PFSK-1 (cell line): ENCODE results near the gene MTFMT. TPM values are rescaled to one million over a fixed set of nuclear protein-coding genes. Genes with fewer than 3 reads are reported as not detected.

ENCODE experiments used
- FOXP2 ChIP-seq: optimal IDR thresholded peaks from 2 replicates; pipeline ENCODE3; 2011; ENCODE audit warnings: borderline replicate concordance, control low read depth, inconsistent platforms; ENCODE audit not compliant: insufficient read depth; ENCODE audit errors: extremely low read length, extremely low read depth
- POLR2AphosphoS5 ChIP-seq: IDR thresholded peaks from 2 replicates; pipeline ENCODE4 v1.6.1; 2012; ENCODE audit warnings: low read depth, mild to moderate bottlenecking, control low read depth, low read length, moderate library complexity
- SIN3A ChIP-seq: IDR thresholded peaks from 2 replicates; pipeline ENCODE4 v1.6.1; 2012; ENCODE audit warnings: mild to moderate bottlenecking, low read length, moderate library complexity, borderline replicate concordance; ENCODE audit not compliant: insufficient read depth
- TAF1 ChIP-seq: IDR thresholded peaks from 2 replicates; pipeline ENCODE4 v1.6.1; 2012; ENCODE audit warnings: low read length, control low read depth, borderline replicate concordance; ENCODE audit not compliant: insufficient read depth
- polyA plus RNA-seq: library from polyadenylated mRNA; unstranded; fragments of >200 nt; gene quantifications from one replicate; pipeline ENCODE4 v1.2.1, GENCODE V29; 2012; ENCODE audit warnings: low read depth, missing spikeins; ENCODE audit not compliant: insufficient read length
- TF ChIP-seq, protein P1 (sequence below), 2 experiments: IDR thresholded peaks; 2 replicates each; pipeline versions ENCODE4 v1.6.1 to v1.8.0; 2011 to 2012; ENCODE audit warnings: low read depth in 2 of 2, low read length in 2 of 2, control low read depth in 1 of 2, inconsistent platforms in 1 of 2, mild to moderate bottlenecking in 1 of 2, moderate library complexity in 1 of 2; ENCODE audit not compliant: insufficient read depth in 1 of 2

MTFMT gene
- 10.0 TPM for polyA plus RNA-seq

DNA sequence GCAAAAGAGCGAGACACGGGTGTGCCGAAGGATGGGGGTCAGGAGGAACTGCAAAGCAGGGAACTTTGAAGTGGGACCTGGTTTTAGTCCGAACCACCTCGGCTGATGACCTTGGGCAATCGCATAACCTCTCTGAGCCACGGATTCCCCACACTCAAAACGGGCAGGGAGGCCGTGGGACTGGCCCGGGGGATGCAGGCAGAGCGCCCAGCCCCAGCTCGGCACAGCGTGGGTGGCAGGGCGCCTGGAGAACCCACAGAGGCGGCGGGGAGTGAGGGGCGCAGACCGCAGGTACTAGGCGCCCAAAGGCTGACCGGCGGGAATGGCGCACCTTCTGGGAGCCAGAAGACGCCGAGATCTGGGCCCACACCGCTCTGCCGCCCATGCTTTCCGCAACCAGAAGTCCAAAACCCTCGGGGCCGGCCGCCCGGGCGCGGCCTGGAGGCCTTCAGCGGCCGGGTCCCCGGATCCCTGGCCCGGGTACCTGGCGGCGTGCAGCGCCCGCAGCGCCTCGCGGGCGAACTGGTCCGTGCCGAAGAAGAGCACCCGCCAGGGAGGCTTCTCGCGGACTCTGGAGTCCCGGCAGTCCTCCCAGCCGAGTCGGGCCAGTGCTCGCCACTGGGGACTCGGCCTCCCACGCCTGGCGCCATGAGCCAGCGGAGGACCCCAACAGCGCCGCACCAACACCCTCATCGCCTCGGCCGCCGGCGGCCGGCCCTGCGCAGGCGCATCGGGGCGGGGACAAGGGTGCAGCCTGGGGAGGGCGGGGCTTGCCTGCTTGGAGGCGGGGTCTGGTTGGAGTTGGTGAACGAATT, at the start of gene MTFMT:
TSS of gene MTFMT (minus strand) at position 719 of the 815 bp plus-strand sequence. CDS start at position 693, 26 bp downstream.
- no peak for TF ChIP-seq FOXP2
- peak; percentile 77 for TF ChIP-seq TAF1
- TF ChIP-seq POLR2AphosphoS5, result peak; percentile 99
- TF ChIP-seq, protein P1, sequence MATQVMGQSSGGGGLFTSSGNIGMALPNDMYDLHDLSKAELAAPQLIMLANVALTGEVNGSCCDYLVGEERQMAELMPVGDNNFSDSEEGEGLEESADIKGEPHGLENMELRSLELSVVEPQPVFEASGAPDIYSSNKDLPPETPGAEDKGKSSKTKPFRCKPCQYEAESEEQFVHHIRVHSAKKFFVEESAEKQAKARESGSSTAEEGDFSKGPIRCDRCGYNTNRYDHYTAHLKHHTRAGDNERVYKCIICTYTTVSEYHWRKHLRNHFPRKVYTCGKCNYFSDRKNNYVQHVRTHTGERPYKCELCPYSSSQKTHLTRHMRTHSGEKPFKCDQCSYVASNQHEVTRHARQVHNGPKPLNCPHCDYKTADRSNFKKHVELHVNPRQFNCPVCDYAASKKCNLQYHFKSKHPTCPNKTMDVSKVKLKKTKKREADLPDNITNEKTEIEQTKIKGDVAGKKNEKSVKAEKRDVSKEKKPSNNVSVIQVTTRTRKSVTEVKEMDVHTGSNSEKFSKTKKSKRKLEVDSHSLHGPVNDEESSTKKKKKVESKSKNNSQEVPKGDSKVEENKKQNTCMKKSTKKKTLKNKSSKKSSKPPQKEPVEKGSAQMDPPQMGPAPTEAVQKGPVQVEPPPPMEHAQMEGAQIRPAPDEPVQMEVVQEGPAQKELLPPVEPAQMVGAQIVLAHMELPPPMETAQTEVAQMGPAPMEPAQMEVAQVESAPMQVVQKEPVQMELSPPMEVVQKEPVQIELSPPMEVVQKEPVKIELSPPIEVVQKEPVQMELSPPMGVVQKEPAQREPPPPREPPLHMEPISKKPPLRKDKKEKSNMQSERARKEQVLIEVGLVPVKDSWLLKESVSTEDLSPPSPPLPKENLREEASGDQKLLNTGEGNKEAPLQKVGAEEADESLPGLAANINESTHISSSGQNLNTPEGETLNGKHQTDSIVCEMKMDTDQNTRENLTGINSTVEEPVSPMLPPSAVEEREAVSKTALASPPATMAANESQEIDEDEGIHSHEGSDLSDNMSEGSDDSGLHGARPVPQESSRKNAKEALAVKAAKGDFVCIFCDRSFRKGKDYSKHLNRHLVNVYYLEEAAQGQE (IDR thresholded peaks at IDR 0.05; ENCODE audit: insufficient read depth in 1 of 2, low read depth in 2 of 2, low read length in 2 of 2), result no peak

DNA sequence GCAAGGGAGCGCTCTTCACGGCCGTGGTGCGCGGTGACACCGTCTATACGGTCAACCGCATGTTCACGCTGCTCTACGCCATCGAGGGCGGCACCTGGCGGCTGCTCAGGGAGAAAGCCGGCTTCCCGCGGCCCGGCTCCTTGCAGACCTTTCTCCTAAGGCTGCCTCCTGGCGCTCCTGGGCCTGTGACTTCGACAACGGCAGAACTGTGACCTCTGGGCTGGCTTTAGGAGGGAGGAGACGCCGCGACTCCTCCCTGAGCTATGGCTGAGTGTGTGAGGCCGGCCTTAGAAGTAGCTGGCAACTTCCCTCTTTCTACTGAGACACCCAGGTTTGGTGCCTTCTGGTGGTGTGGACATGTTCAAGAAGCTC, 48.5 kb upstream of the MTFMT start:
- TF ChIP-seq SIN3A (no peak), TAF1 (no peak), POLR2AphosphoS5 (no peak), FOXP2 (no peak)

DNA sequence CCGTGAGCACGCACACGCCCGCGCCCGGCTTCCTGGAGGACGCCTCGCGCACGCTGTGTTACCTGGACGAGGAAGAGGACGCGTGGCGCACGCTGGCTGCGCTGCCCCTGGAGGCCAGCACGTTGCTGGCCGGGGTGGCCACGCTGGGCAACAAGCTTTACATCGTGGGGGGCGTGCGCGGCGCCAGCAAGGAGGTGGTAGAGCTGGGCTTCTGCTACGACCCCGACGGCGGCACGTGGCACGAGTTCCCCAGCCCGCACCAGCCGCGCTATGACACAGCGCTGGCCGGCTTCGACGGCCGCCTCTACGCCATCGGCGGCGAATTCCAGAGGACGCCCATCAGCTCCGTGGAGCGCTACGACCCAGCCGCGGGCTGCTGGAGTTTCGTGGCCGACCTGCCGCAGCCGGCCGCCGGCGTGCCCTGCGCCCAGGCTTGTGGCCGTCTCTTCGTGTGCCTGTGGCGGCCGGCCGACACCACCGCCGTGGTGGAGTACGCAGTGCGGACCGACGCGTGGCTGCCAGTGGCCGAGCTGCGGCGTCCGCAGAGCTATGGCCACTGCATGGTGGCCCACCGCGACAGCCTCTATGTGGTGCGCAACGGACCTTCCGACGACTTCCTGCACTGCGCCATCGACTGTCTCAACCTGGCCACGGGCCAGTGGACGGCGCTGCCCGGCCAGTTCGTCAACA, 48.0 kb upstream of the MTFMT start:
- TF ChIP-seq TAF1, result no peak
- no peak for TF ChIP-seq POLR2AphosphoS5
- no peak for TF ChIP-seq SIN3A

DNA sequence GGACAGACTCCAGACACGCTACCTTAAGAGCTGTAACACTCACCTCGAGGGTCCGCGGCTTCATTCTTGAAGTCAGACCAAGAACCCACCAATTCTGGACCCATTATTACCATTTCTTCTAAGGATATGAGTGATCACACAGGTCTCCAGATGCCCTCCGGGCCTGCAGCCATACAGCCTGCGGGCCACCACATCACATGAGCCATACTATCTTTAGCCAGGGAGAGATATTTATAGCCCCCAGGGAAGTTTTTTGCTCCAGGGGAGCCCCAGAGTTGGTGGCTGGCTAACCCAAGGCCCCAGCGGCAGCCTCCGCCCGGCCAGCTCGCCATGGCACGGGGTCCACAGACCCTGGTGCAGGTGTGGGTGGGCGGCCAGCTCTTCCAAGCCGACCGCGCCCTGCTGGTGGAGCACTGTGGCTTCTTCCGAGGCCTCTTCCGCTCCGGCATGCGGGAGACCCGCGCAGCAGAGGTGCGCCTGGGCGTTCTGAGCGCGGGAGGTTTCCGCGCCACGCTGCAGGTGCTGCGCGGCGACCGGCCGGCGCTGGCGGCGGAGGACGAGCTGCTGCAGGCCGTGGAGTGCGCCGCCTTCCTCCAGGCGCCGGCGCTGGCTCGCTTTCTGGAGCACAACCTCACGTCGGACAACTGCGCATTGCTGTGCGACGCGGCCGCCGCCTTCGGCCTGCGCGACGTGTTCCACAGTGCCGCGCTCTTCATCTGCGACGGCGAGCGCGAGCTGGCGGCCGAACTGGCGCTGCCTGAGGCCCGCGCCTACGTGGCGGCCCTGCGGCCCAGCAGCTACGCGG, 47.2 kb upstream of the MTFMT start, which contains the start of gene KBTBD13:
TSS of gene KBTBD13 (plus strand) at position 261 of the 805 bp plus-strand sequence. CDS start at position 331, 70 bp downstream.
- TF ChIP-seq SIN3A (no peak), TAF1 (no peak)
- TF ChIP-seq, protein P1 (IDR thresholded peaks at IDR 0.05; ENCODE audit: insufficient read depth in 1 of 2, low read depth in 2 of 2, low read length in 2 of 2), result no peak

DNA sequence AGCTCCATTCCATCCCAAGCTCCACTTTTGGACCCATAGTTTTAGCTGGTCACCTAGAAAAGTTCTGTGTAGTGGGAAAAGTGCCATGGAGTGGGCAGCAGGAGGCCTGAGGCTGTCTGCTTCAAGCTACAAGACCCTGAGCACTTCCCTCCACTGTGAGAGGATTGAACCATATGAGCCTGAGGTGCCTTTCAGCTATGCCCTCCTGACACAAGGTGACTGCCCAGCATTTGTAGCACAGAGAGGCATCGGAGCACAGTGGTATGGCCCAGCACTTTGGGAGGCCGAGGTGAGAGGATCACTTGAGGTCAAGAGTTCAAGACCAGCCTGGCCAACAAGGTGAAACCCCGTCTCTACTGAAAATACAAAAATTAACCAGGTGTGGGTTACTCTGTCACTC, 43.2 kb upstream of the MTFMT start:
- TF ChIP-seq, protein P1 (IDR thresholded peaks at IDR 0.05; ENCODE audit: insufficient read depth in 1 of 2, low read depth in 2 of 2, low read length in 2 of 2), result no peak
- no peak for TF ChIP-seq FOXP2

DNA sequence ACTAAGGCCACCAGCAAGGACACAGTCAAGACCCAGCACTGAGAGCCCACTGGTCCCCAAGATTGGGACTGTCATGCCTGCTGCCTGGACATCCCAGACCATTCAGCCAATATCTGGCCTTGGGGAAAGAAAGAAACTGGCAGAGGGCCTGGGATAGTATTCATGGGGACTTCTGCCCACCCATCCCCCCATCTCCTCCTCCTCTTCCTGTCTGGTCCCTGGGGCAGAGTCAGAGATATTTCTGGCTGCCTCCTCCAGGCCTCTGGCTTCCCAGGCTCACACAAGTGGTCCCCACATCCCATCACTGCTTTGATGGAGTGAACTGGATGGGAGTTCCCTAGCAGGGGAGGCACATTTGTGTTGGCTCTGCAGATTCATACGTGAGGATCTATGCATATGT, 42.6 kb upstream of the MTFMT start:
- no peak for TF ChIP-seq POLR2AphosphoS5
- no peak for TF ChIP-seq SIN3A
- TF ChIP-seq, protein P1 (IDR thresholded peaks at IDR 0.05; ENCODE audit: insufficient read depth in 1 of 2, low read depth in 2 of 2, low read length in 2 of 2), result no peak
- TF ChIP-seq TAF1, result no peak
- TF ChIP-seq FOXP2, result no peak
